HG02970 (cell line): ENCODE results near the gene TACSTD2.
A peak's percentile ranks its signal among the peaks of the same experiment; 100 is the strongest.
"Not testable (repeated sequence)": the region's sequence is repeated elsewhere in the genome, so short reads cannot be mapped to it uniquely, and the experiment has no call there.

ENCODE experiments used
- ATAC-seq: cut with Tn5 transposase; IDR thresholded peaks from one replicate; pipeline ENCODE4 v1.9.1; 2021; ENCODE audit warnings: mild to moderate bottlenecking, moderate library complexity, moderate number of reproducible peaks; ENCODE audit not compliant: unreplicated experiment, low FRiP score

Gene TACSTD2

GRCh38 chr1:58568911-58569310 is 8.1 kb downstream of the TACSTD2 start:
- ATAC-seq = no peak

DNA sequence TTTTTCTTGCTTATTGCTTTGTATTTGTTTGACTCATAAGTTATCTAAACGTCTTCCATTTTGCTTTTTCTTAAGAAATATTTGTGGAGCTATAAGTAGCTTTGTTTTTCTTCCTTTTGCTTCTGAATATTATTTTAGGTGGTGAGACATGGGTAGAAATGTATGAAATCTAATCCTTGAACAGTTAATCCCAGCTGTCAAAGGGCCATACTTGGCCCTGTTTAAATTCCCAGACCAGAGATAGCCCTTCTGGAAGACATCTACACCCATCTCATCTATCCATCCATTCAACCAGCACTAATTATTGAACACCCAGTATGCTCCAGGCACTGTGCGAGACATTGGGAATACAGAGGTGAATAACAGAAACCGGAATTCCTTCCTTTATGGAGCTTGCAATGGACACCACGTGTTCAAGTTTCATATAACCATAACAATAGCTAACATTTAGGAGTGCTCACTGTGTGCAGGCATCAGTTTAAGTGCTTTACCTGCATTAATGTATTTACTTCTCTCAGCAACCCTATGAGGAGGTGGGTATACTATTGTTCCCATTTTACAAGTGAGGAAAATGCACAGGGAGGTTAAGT is 8.7 kb downstream of the TACSTD2 start:
- ATAC-seq = no peak

DNA sequence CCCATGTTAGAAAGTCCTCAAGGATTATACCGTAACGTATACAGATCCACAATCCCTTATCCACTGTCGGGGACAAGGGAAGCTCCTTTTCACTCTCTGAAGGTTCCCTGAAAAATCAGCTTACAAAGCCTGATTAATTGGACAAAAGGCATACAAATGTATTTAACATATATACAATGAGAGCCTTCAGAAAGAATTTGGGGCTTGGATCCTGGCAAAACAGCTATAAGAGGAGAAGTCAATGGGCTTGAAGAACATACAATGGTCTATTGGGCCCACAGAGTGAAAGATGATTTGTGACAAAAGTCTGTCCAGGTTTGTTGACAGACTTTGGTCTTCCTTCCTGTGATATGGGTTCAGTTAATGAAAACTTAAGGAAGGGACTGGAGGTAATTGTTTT is 10.7 kb downstream of the TACSTD2 start:
- ATAC-seq = no peak

- ATAC-seq = not testable (repeated sequence)
Observed at GRCh38 chr1:58563715-58564114, 13.3 kb downstream of the TACSTD2 start.

DNA sequence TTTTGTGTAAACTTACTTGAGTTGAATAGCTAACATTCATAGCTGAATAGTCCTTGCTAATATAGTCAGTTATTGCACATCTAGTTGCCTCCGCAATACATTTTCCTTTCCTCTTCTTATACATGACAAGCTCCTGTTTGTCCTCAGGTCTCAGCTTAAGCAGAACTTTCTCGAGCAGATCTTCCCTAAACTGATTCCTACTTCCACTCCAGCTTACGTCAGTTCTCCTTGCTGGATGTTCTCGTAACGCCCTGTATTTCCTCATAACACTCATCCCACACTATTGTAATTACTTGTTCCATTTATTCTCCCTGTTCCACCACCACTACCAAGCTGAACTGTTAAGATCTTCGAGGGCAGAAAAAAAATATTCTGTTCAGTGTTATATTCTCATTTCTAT is 15.4 kb downstream of the TACSTD2 start:
- no peak for ATAC-seq

- no peak for ATAC-seq
Observed at GRCh38 chr1:58555393-58555792, 21.7 kb downstream of the TACSTD2 start.

GRCh38 chr1:58551186-58552140 is 25.6 kb downstream of the TACSTD2 start:
- ATAC-seq = no peak

DNA sequence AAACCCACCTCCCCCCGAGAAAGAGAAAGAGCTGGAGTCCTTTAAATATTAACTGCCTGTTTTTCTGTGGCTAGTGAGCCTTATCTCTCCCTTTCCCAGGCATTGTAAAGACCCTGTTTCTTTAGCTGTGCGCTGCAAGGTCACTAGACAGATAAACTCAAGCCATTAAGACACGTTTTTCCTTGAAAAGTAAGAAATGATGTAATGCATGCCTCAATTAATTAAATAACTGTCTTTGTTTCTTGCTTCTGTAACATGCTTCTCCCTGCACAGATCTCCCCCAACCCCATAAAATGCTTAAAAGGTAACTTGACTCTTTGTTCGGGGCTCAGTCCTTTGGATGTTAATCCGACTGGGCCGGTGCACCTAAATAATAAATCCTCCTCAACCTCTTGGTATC is 27.8 kb downstream of the TACSTD2 start:
- ATAC-seq = not testable (repeated sequence)

DNA sequence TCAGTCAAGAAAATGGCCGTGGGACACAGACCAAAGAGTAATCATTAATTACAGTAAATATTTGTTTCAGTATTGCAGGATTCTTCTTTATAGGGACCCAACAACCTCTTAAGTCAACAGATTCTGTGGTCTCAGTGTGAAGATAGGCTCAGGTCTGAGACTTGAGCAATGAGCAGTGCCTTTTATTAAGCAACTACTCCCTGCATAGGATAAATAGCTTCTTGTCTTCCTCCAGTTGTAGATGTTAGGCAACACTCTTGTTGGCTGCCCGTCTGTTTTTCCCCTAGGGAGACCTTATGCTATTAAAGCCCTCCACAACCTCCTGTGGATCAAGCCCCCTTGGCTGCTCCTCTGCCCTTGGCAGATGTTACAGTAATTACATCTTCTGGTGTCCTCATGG is 28.7 kb downstream of the TACSTD2 start:
- ATAC-seq = no peak

GRCh38 chr1:58546520-58547308 is 30.3 kb downstream of the TACSTD2 start, which contains the start of gene OMA1:
Gene OMA1 (minus strand): TSS chr1:58546726. CDS start chr1:58539294, 7,432 bp downstream.
- peak; percentile 97 for ATAC-seq

- ATAC-seq = peak; percentile 51
Observed at GRCh38 chr1:58545591-58546519, 31.2 kb downstream of the TACSTD2 start.

DNA sequence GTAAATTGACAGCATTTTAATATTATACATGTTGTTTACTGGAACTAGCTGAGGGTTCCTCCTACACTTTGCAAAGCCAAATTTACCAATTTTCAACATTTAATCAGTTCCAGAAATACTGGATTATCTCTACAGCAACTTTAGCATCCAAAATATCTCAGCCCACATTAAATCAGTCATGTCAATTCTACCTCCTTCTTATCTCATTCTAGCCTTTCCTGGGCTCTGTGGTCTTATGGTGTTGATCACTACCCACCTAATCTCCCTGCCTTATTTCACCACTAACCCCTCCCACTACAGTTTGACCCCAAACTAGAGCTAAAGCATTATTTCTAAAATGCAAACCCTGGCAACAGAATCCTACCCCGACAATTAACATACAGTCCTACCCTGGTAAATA is 33.8 kb downstream of the TACSTD2 start:
- ATAC-seq = no peak

GRCh38 chr1:58539553-58539952 is 37.5 kb downstream of the TACSTD2 start:
- ATAC-seq = no peak

- ATAC-seq = no peak
Observed at GRCh38 chr1:58538821-58539220, 38.2 kb downstream of the TACSTD2 start.

DNA sequence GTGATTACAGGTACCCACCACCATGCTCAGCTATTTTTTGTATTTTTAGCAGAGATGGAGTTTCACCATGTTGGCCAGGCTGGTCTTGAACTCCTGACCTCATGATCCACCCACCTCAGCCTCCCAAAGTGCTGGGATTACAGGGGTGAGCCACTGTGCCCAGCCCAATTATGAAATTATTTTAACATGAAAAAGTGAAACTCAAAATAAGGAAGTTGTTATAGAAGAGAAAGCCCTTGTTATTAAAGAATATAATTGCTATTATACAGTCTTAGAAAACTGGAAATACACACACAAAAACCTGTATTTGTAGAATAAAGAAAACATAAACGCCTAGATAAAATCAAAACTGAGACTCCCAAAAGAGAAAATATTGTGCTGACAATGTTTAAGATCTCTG is 45.2 kb downstream of the TACSTD2 start:
- not testable (repeated sequence) for ATAC-seq

GRCh38 chr1:58529284-58529683 is 47.8 kb downstream of the TACSTD2 start:
- ATAC-seq = no peak

GRCh38 chr1:58528518-58528917 is 48.5 kb downstream of the TACSTD2 start:
- no peak for ATAC-seq
